GM12878 (cell line): ENCODE results near the gene SENP7. TPM values are rescaled to one million over a fixed set of nuclear protein-coding genes. Genes with fewer than 3 reads are reported as not detected.
A peak's percentile ranks its signal among the peaks of the same experiment; 100 is the strongest.

Source experiments
- ATAC-seq: fragments of 200-7000 bp; cut with Tn5 transposase; 3 replicates; pipeline ENCODE4 v1.9.1; 2020; ENCODE audit warnings: mild to moderate bottlenecking, moderate library complexity
- BruUV-seq: library from RNA; stranded (reverse); fragments of 400-500 nt; replicated peaks from 2 replicates; lab custom pipeline; 2021; lab: Mats Ljungman, UMichigan
- CTCF ChIA-PET: fragments of 300-600 bp; sonication (Branson Sonifier 250); formaldehyde crosslinking; extraction: SDS; loops from one replicate; lab custom pipeline; 2021; ENCODE audit warnings: inconsistent platforms; lab: Yijun Ruan, JAX
- POLR2A ChIA-PET: fragments of 350-600 bp; formaldehyde crosslinking; extraction: SDS; loops from one replicate; lab custom pipeline; 2021; ENCODE audit warnings: inconsistent platforms; lab: Charles Lee
- RAD21 ChIA-PET: fragments of 300-600 bp; sonication (Branson Sonifier 250); formaldehyde crosslinking; loops from one replicate; lab custom pipeline; 2023; ENCODE audit warnings: antibody characterized with exemption; ENCODE audit not compliant: unreplicated experiment; lab: Charles Lee
- SMC1A ChIA-PET: fragments of 300-600 bp; sonication (Branson Sonifier 250); formaldehyde crosslinking; loops from one replicate; lab custom pipeline; 2023; ENCODE audit not compliant: unreplicated experiment, uncharacterized antibody; lab: Charles Lee
- DNase-seq: peaks from one replicate; pipeline ENCODE4 v3.0.0-alpha.2; 2011; ENCODE audit warnings: low read depth, low spot score
- FAIRE-seq: peaks from 3 replicates; lab custom pipeline; 2011; peaks lifted over from hg19 to GRCh38; lab: Jason Lieb, UNC
- H2AFZ ChIP-seq: 2 replicates; pipeline ENCODE4 v1.6.0; 2011; ENCODE audit warnings: low read depth, low read length, control low read depth; ENCODE audit not compliant: control insufficient read depth
- H3K27ac ChIP-seq: 2 replicates; pipeline ENCODE4 v1.5.1; 2011; ENCODE audit warnings: control low read depth; ENCODE audit not compliant: control insufficient read depth, insufficient read depth
- H3K27me3 ChIP-seq, 2 experiments: replicated peaks in 1 of 2; 2 replicates each; pipeline versions ENCODE4 v1.6.0 to v1.6.1; 2011; ENCODE audit warnings: low read length in 1 of 2; ENCODE audit not compliant: control insufficient read depth in 2 of 2, insufficient read depth in 2 of 2
- H3K36me3 ChIP-seq, 2 experiments: 2 replicates each; pipeline ENCODE4 v1.5.1; 2011; ENCODE audit warnings: low read length in 1 of 2; ENCODE audit not compliant: control insufficient read depth in 2 of 2, insufficient read depth in 2 of 2
- H3K4me1 ChIP-seq: 2 replicates; pipeline ENCODE4 v1.6.1; 2011; ENCODE audit warnings: mild to moderate bottlenecking, low read length, moderate library complexity, mixed read lengths; ENCODE audit not compliant: control insufficient read depth, insufficient read depth
- H3K4me2 ChIP-seq: 2 replicates; pipeline ENCODE4 v1.6.0; 2011; ENCODE audit warnings: control low read depth; ENCODE audit not compliant: control insufficient read depth, insufficient read depth
- H3K4me3 ChIP-seq: fragments of 200-600 bp; sonication (generic); 2 replicates; pipeline ENCODE4 v1.5.1; 2016
- H3K79me2 ChIP-seq: 2 replicates; pipeline ENCODE4 v1.6.0; 2011; ENCODE audit warnings: low read length; ENCODE audit not compliant: control insufficient read depth, insufficient read depth
- H3K9ac ChIP-seq: 2 replicates; pipeline ENCODE4 v1.8.0; 2011; ENCODE audit warnings: low read length, control low read depth, mixed read lengths; ENCODE audit not compliant: control insufficient read depth, insufficient read depth
- H3K9me3 ChIP-seq: replicated peaks from 3 replicates; pipeline ENCODE4 v1.5.1; 2011; ENCODE audit warnings: mild to moderate bottlenecking, low read length; ENCODE audit not compliant: control insufficient read depth, insufficient read depth
- H4K20me1 ChIP-seq: 2 replicates; pipeline ENCODE4 v1.6.0; 2011; ENCODE audit not compliant: control insufficient read depth, insufficient read depth
- CBFB ChIP-seq: IDR thresholded peaks from 2 replicates; pipeline ENCODE4 v1.6.1; 2016; ENCODE audit warnings: antibody characterized with exemption, low read depth
- MYB ChIP-seq: fragments of 150-350 bp; IDR thresholded peaks from 2 replicates; pipeline ENCODE4 v1.6.1; 2014; ENCODE audit warnings: mild to moderate bottlenecking, low read depth, low read length, borderline replicate concordance
- NFIC ChIP-seq: IDR thresholded peaks from 2 replicates; pipeline ENCODE4 v1.6.1; 2012; ENCODE audit warnings: low read depth, mild to moderate bottlenecking, inconsistent platforms, low read length, moderate library complexity
- SP1 ChIP-seq: IDR thresholded peaks from one replicate; pipeline ENCODE4 v1.6.1; 2011; ENCODE audit warnings: low read depth, low read length
- WGBS: methylation state at CpG from one replicate; pipeline ENCODE4 v1.1.6; 2016; ENCODE audit warnings: low lambda C conversion rate; ENCODE audit not compliant: insufficient replicate concordance, insufficient coverage; ENCODE audit errors: missing lambda C conversion rate; 5-methylcytosine and 5-hydroxymethylcytosine counted together
- in situ Hi-C: fragments of 300-500 bp; cut with MboI; formaldehyde crosslinking; loops from 9 replicates; pipeline ENCODE4 v1.14.3; 2018; ENCODE audit warnings: mixed read lengths
- intact Hi-C: fragments of 100-400 bp; cut with micrococcal nuclease; formaldehyde crosslinking; loops from one replicate; pipeline ENCODE4 v1.14.2; 2022; ENCODE audit not compliant: unreplicated experiment
- polyA plus RNA-seq, 11 experiments: library from polyadenylated mRNA; depleted of rRNA in 4 of 11; unstranded in 6 of 11; stranded (reverse) in 5 of 11; fragments of >200 nt; fragmentation: Nextera tagmentation in 4 of 11; fragmentation: Illumina TruSeq in 1 of 11; extraction: Ambion mirVana in 4 of 11; extraction: Trizol in 1 of 11; gene quantifications; 1 replicate in 1 of 11; 2 replicates in 10 of 11; pipeline versions ENCODE4 v1.2.1 to v1.2.3, GENCODE V29; 2011 to 2016; ENCODE audit warnings: inconsistent platforms in 2 of 11, missing spikeins in 2 of 11, low read depth in 1 of 11
- total RNA-seq, 4 experiments: library from RNA; depleted of rRNA in 3 of 4; stranded (reverse); fragments of >200 nt in 3 of 4; fragmentation: Illumina TruSeq in 1 of 4; extraction: Trizol in 1 of 4; gene quantifications; 2 replicates each; pipeline versions ENCODE4 v1.2.1 to v1.2.3, GENCODE V29; 2013 to 2021
- TF ChIP-seq, protein P1 (sequence below): IDR thresholded peaks from 2 replicates; pipeline ENCODE4 v1.6.1; 2012; ENCODE audit warnings: improper control_type of control experiment, low read depth, low read length; ENCODE audit not compliant: insufficient replicate concordance
- TF ChIP-seq, protein P2 (sequence below): fragments of 450-650 bp; IDR thresholded peaks from 2 replicates; pipeline ENCODE4 v1.6.1; 2018; ENCODE audit warnings: mild to moderate bottlenecking, low read depth, moderate library complexity; ENCODE audit not compliant: partially characterized antibody
- TF ChIP-seq, protein P3 (sequence below): fragments of 150-350 bp; IDR thresholded peaks from 2 replicates; pipeline ENCODE4 v1.6.1; 2016; ENCODE audit warnings: low read depth, low read length
- TF ChIP-seq, protein P4 (sequence below): IDR thresholded peaks from 2 replicates; pipeline ENCODE4 v1.6.1; 2012; ENCODE audit warnings: low read length, inconsistent platforms
- TF ChIP-seq, protein P5 (sequence below): fragments of 450-650 bp; IDR thresholded peaks from 2 replicates; pipeline ENCODE4 v1.6.1; 2017; ENCODE audit warnings: mild to moderate bottlenecking

Gene SENP7
- total and polyA plus RNA-seq, 10 of the 15 experiments (the other 5 are each of a cell fraction or from before 2014, with no cell fraction given): 2.6 to 14.7 (median 8.3) TPM

DNA sequence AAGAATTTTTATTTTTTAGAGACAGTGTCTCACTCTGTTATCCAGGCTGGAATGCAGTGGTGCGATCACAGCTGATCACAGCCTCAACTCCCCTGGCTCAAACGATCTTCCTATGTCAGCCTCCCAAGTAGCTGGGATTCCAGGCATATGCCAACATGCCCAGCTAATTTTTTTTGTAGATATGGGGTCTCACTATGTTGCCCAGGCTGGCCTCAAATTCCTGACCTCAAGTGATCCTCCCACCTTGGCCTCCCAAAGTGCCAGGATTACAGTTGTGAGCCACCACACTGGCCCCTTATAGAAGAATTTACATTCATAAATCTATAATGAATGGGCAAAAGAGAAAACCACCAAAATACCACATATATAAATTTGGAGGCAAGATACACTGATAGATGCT lies 15.2 kb downstream of the SENP7 start:
- SMC1A ChIA-PET: no interaction called here
- BruUV-seq: no TSS peak
- DNase-seq (no peak), FAIRE-seq (peak; percentile 7), ATAC-seq (no peak)
- H3K4me3 ChIP-seq: no peak overlapping the region
- no peaks in the 10 kb centered on the region for H3K27me3 ChIP-seq
- 98% methylated on average over 2 of the region's 2 CpGs for WGBS
- H3K9ac ChIP-seq: no peak overlapping the region
- intact Hi-C loops: no loop called here
- H3K4me1 ChIP-seq: no peaks in the 10 kb centered on the region
- no peak overlapping the region for H3K4me2 ChIP-seq
- RAD21 ChIA-PET: no interaction called here
- CTCF ChIA-PET: no interaction called here
- no peaks in the 10 kb centered on the region; a peak in 1 of 4 replicates for H3K36me3 ChIP-seq
- no peaks in the 10 kb centered on the region; the same call in 2 of the 3 replicates for H3K9me3 ChIP-seq
- in situ Hi-C loops: no loop called here
- H3K27ac ChIP-seq: no peak overlapping the region
- H2AFZ ChIP-seq: no peak overlapping the region
- POLR2A ChIA-PET: no interaction called here
- no peaks in the 10 kb centered on the region for H4K20me1 ChIP-seq
- no peaks in the 10 kb centered on the region for H3K79me2 ChIP-seq
- TF ChIP-seq MYB (no peak), SP1 (no peak), CBFB (no peak), NFIC (no peak)
- TF ChIP-seq, protein P1, sequence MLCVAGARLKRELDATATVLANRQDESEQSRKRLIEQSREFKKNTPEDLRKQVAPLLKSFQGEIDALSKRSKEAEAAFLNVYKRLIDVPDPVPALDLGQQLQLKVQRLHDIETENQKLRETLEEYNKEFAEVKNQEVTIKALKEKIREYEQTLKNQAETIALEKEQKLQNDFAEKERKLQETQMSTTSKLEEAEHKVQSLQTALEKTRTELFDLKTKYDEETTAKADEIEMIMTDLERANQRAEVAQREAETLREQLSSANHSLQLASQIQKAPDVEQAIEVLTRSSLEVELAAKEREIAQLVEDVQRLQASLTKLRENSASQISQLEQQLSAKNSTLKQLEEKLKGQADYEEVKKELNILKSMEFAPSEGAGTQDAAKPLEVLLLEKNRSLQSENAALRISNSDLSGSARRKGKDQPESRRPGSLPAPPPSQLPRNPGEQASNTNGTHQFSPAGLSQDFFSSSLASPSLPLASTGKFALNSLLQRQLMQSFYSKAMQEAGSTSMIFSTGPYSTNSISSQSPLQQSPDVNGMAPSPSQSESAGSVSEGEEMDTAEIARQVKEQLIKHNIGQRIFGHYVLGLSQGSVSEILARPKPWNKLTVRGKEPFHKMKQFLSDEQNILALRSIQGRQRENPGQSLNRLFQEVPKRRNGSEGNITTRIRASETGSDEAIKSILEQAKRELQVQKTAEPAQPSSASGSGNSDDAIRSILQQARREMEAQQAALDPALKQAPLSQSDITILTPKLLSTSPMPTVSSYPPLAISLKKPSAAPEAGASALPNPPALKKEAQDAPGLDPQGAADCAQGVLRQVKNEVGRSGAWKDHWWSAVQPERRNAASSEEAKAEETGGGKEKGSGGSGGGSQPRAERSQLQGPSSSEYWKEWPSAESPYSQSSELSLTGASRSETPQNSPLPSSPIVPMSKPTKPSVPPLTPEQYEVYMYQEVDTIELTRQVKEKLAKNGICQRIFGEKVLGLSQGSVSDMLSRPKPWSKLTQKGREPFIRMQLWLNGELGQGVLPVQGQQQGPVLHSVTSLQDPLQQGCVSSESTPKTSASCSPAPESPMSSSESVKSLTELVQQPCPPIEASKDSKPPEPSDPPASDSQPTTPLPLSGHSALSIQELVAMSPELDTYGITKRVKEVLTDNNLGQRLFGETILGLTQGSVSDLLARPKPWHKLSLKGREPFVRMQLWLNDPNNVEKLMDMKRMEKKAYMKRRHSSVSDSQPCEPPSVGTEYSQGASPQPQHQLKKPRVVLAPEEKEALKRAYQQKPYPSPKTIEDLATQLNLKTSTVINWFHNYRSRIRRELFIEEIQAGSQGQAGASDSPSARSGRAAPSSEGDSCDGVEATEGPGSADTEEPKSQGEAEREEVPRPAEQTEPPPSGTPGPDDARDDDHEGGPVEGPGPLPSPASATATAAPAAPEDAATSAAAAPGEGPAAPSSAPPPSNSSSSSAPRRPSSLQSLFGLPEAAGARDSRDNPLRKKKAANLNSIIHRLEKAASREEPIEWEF: no peak
- TF ChIP-seq, protein P2, sequence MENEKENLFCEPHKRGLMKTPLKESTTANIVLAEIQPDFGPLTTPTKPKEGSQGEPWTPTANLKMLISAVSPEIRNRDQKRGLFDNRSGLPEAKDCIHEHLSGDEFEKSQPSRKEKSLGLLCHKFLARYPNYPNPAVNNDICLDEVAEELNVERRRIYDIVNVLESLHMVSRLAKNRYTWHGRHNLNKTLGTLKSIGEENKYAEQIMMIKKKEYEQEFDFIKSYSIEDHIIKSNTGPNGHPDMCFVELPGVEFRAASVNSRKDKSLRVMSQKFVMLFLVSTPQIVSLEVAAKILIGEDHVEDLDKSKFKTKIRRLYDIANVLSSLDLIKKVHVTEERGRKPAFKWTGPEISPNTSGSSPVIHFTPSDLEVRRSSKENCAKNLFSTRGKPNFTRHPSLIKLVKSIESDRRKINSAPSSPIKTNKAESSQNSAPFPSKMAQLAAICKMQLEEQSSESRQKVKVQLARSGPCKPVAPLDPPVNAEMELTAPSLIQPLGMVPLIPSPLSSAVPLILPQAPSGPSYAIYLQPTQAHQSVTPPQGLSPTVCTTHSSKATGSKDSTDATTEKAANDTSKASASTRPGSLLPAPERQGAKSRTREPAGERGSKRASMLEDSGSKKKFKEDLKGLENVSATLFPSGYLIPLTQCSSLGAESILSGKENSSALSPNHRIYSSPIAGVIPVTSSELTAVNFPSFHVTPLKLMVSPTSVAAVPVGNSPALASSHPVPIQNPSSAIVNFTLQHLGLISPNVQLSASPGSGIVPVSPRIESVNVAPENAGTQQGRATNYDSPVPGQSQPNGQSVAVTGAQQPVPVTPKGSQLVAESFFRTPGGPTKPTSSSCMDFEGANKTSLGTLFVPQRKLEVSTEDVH: no peak
- TF ChIP-seq, protein P3, sequence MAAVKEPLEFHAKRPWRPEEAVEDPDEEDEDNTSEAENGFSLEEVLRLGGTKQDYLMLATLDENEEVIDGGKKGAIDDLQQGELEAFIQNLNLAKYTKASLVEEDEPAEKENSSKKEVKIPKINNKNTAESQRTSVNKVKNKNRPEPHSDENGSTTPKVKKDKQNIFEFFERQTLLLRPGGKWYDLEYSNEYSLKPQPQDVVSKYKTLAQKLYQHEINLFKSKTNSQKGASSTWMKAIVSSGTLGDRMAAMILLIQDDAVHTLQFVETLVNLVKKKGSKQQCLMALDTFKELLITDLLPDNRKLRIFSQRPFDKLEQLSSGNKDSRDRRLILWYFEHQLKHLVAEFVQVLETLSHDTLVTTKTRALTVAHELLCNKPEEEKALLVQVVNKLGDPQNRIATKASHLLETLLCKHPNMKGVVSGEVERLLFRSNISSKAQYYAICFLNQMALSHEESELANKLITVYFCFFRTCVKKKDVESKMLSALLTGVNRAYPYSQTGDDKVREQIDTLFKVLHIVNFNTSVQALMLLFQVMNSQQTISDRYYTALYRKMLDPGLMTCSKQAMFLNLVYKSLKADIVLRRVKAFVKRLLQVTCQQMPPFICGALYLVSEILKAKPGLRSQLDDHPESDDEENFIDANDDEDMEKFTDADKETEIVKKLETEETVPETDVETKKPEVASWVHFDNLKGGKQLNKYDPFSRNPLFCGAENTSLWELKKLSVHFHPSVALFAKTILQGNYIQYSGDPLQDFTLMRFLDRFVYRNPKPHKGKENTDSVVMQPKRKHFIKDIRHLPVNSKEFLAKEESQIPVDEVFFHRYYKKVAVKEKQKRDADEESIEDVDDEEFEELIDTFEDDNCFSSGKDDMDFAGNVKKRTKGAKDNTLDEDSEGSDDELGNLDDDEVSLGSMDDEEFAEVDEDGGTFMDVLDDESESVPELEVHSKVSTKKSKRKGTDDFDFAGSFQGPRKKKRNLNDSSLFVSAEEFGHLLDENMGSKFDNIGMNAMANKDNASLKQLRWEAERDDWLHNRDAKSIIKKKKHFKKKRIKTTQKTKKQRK: no peak
- TF ChIP-seq, protein P4, sequence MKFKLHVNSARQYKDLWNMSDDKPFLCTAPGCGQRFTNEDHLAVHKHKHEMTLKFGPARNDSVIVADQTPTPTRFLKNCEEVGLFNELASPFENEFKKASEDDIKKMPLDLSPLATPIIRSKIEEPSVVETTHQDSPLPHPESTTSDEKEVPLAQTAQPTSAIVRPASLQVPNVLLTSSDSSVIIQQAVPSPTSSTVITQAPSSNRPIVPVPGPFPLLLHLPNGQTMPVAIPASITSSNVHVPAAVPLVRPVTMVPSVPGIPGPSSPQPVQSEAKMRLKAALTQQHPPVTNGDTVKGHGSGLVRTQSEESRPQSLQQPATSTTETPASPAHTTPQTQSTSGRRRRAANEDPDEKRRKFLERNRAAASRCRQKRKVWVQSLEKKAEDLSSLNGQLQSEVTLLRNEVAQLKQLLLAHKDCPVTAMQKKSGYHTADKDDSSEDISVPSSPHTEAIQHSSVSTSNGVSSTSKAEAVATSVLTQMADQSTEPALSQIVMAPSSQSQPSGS: no peak
- TF ChIP-seq, protein P5, sequence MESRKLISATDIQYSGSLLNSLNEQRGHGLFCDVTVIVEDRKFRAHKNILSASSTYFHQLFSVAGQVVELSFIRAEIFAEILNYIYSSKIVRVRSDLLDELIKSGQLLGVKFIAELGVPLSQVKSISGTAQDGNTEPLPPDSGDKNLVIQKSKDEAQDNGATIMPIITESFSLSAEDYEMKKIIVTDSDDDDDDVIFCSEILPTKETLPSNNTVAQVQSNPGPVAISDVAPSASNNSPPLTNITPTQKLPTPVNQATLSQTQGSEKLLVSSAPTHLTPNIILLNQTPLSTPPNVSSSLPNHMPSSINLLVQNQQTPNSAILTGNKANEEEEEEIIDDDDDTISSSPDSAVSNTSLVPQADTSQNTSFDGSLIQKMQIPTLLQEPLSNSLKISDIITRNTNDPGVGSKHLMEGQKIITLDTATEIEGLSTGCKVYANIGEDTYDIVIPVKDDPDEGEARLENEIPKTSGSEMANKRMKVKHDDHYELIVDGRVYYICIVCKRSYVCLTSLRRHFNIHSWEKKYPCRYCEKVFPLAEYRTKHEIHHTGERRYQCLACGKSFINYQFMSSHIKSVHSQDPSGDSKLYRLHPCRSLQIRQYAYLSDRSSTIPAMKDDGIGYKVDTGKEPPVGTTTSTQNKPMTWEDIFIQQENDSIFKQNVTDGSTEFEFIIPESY: no peak
